HG03378 (cell line): ENCODE data around the gene COL6A5.
"Not testable (repeated sequence)": the region's sequence is repeated elsewhere in the genome, so short reads cannot be mapped to it uniquely, and the experiment has no call there.

Source experiments
- ATAC-seq: cut with Tn5 transposase; IDR thresholded peaks from one replicate; pipeline ENCODE4 v1.9.1; 2021; ENCODE audit warnings: mild to moderate bottlenecking, moderate library complexity; ENCODE audit not compliant: unreplicated experiment

COL6A5 gene, protein sequence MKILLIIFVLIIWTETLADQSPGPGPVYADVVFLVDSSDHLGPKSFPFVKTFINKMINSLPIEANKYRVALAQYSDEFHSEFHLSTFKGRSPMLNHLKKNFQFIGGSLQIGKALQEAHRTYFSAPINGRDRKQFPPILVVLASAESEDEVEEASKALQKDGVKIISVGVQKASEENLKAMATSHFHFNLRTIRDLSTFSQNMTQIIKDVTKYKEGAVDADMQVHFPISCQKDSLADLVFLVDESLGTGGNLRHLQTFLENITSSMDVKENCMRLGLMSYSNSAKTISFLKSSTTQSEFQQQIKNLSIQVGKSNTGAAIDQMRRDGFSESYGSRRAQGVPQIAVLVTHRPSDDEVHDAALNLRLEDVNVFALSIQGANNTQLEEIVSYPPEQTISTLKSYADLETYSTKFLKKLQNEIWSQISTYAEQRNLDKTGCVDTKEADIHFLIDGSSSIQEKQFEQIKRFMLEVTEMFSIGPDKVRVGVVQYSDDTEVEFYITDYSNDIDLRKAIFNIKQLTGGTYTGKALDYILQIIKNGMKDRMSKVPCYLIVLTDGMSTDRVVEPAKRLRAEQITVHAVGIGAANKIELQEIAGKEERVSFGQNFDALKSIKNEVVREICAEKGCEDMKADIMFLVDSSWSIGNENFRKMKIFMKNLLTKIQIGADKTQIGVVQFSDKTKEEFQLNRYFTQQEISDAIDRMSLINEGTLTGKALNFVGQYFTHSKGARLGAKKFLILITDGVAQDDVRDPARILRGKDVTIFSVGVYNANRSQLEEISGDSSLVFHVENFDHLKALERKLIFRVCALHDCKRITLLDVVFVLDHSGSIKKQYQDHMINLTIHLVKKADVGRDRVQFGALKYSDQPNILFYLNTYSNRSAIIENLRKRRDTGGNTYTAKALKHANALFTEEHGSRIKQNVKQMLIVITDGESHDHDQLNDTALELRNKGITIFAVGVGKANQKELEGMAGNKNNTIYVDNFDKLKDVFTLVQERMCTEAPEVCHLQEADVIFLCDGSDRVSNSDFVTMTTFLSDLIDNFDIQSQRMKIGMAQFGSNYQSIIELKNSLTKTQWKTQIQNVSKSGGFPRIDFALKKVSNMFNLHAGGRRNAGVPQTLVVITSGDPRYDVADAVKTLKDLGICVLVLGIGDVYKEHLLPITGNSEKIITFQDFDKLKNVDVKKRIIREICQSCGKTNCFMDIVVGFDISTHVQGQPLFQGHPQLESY (N-terminal part only)

DNA sequence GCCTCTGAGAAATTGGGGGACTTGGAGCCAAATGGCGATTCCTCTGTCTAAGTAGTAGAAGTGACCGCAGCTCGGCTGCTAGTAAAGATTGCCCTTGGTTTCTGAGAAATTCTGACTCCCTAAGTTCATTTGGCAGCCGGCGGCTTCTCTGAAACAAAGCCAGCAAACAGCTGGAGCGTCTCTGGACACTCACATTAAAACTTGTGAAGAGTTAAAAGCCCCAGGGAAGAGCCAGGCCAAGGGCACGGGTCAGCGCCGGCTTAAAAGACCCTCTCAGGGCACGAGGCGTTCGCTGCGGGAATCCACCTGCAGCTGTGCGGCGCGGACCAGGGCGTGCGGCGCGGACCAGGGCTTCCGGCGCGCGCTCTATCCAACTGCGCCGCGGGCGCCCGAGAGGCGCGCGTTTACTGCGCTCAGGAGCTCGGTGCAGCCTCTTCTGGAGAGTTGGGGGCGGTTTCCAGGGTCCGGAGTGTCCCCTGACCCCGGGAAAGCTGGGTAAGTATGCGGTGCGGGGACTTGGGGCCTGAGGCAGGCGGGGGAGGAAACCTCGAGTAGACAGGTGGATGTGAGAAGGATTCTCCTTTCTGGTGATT, at the start of gene COL6A5:
TSS of gene COL6A5 (plus strand) at position 186 of the 593 bp plus-strand sequence. CDS start 27,967 bp downstream, outside the sequence.
- no peak for ATAC-seq

DNA sequence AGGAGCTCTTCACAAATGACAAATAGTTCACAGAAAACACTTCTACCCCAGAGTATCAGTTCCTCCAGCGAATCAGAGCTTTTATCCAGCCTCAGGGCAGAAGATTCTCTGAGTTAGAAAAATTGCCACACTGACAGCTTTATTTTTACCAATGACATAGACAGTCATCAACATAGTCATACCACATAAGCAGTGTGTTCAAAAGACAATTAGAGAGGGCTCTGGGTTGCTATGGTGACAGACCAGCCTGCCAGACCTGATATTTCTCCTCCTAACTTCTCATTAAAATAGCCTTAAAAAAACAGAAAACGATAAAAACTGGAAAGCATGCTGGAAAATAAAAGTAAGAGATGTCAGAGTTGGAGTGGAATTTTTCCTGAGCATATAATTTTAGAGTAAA, 45.9 kb upstream of the COL6A5 start:
- no peak for ATAC-seq

DNA sequence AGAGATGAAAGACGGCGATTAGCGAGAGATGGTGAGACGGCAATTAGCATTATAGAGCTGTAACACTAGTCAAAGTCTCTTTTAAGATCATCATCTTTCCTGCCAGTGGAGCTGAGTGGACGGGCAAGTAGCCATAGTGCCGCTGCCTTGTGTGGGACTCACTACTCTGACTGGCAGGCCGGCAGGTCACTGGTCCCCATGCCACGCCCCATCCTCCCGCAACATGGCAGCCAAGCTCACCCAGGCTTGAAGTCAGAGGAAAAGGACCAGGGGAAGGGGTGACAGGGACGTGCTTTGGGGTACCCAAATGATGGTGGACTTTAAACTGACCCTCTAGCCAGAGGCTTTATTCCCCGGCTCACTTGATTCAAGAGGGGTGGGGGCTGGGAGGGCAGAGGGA, 44.6 kb upstream of the COL6A5 start:
- ATAC-seq = no peak

GRCh38 chr3:130310109-130310508, 35.4 kb upstream of the COL6A5 start:
- ATAC-seq = no peak

GRCh38 chr3:130312374-130312773, 33.1 kb upstream of the COL6A5 start:
- ATAC-seq = no peak

DNA sequence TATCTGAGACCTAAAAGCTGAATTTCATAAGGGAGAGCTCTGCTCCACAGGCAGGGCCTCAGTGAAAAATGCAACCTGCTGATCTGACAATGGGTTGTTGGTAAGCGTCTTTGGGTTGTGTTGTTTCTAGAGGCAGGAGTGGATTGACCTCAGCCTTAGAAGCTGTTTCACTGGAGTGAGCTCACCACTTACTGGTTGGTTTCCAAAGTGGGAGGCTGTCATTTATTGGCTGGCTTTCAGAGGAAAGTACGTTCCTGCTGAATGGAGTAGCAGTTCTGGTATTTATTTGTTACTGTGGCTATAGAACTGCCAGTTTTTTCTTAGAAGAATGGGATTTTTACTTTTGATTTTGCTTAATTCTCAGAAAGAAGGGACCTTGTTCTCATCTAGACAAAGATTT, 29.3 kb upstream of the COL6A5 start:
- no peak for ATAC-seq

GRCh38 chr3:130323503-130323902, 22.0 kb upstream of the COL6A5 start:
- no peak for ATAC-seq

- ATAC-seq = no peak
These were observed 4.7 kb upstream of the COL6A5 start for GRCh38 chr3:130340766-130341165.

GRCh38 chr3:130341388-130341787, 4.1 kb upstream of the COL6A5 start:
- no peak for ATAC-seq

DNA sequence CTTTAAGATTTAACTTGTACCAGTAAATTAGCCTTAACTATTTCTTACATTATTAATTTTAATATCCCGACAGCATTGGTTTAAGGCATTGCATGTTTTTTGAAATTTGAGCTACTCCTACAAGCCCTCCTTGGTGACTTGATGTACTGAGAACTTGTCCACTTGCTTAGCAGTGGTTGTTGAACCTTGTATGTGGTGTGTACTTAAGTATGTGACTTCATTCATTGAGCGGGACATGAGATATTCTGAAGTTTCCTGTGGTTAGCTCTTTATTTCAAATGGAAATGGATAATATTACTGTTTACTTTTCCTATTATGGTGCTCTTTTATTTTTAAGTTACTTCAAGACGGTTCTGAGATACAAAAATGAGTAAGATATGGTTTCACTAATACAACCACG, 3.6 kb upstream of the COL6A5 start:
- no peak for ATAC-seq

- no peak for ATAC-seq
These were observed 2.4 kb upstream of the COL6A5 start for GRCh38 chr3:130342821-130343661.

GRCh38 chr3:130348258-130348657, 2.8 kb downstream of the COL6A5 start:
- ATAC-seq = not testable (repeated sequence)

- ATAC-seq = no peak
These were observed 9.0 kb downstream of the COL6A5 start for GRCh38 chr3:130354430-130354829.

DNA sequence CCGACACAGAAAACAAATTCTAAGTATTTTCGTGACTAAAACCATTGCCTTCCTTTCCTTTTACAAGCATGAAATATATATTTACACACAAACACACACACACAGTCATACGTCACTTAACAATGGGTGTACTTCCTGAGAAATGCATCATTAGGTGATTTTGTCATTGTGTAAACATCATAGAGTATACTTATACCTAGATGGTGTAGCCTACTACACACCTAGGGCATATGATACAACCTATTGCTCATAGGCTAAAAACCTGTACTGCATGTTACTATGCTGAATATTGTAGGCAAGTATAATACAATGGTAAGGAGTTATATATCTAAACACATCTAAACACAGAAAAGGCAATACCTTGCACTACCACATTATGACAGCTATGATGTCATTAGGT, 28.6 kb downstream of the COL6A5 start:
- ATAC-seq = no peak

DNA sequence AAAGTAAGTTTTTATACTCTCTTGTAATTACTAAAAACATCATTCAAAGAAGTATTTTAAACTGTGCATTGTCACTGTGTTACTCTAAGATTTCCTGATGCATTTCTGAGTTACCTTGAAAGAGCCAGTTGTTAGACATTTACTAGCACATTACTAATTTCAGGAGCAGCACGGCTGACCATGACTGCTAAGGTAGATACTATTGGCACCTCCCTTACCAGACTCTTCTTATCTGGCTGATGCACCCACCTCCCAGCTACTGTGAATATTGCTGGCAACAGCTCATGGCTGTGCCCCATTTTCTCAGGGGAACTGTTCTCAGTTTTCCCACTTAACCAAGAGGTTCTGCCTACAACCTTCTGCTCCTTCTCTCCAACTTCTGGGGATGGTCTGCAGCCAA, 29.4 kb downstream of the COL6A5 start:
- no peak for ATAC-seq

- ATAC-seq = no peak
These were observed 32.6 kb downstream of the COL6A5 start for GRCh38 chr3:130377960-130378676.

- no peak for ATAC-seq
These were observed 33.3 kb downstream of the COL6A5 start for GRCh38 chr3:130378677-130379191.

DNA sequence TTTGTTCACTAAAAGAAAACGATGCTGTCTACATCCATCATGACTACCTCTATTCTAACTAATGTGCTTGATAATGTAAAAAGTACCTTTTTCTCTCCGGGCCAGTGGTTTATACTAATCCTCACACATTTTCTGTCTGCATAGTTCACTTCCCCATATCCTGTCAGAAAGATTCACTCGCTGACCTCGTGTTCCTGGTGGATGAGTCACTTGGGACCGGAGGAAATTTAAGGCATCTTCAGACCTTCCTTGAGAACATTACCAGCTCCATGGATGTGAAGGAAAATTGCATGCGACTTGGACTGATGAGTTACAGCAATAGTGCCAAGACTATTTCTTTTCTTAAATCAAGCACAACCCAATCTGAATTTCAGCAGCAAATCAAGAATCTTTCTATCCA, 33.8 kb downstream of the COL6A5 start:
- ATAC-seq = no peak

DNA sequence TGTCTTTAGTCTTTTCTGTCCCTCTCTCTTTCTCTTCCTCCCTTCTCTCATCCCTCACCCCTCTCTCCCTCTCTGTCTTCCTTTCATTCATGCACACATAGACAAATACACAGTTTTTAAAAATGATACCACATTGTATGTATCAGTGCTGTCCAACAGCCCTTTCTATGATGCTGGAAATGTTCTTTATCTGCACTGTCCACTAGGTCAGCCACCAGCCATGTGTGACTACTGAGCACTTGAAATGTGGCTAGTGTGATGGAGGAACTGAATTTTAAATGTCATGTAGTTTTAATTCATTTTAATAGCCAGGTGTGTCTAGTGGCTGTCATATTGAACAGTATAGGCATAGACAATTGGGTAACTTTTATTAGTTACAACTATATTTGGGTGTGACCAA, 34.9 kb downstream of the COL6A5 start:
- no peak for ATAC-seq
